ENCODE results near the gene MRGPRG.
"Not testable (repeated sequence)": the region's sequence is repeated elsewhere in the genome, so short reads cannot be mapped to it uniquely, and the experiment has no call there.

DNA sequence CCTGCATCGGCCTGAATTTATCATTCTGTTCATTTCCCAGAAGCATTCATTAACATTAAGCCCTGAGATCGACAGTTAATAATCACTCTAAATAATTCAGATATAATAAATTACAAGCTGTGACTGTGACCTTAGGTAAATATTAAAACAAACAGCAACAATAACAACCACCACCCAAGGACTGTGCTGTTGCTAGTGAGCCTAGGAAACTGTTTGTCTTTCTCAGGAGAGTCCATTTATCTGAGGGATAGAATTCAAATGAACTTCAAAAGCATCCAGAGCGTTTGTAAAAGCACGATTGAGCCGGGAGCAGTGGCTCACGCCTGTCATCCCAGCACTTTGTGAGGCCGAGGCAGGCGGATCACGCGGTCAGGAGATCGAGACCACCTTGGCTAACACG, 36.6 kb upstream of the MRGPRG start:
- TF ChIP-seq CTCF (IDR thresholded peaks at IDR 0.05; ENCODE audit: low read depth, low read length, missing input control); HNF4G (IDR thresholded peaks at IDR 0.05); HNF4A (conservative IDR thresholded peaks at IDR 0.05); SP1 (IDR thresholded peaks at IDR 0.05); FOXA2 (IDR thresholded peaks at IDR 0.05): not testable (repeated sequence)
- TF ChIP-seq, protein P1, sequence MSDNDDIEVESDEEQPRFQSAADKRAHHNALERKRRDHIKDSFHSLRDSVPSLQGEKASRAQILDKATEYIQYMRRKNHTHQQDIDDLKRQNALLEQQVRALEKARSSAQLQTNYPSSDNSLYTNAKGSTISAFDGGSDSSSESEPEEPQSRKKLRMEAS (IDR thresholded peaks at IDR 0.05), result not testable (repeated sequence)
